C4-2B (cell line): ENCODE measurements around the gene HPCAL1.

ENCODE experiments used
- H3K27ac ChIP-seq: fragments of 450-650 bp; 2 replicates; pipeline ENCODE4 v1.5.1; 2017
- ZFX ChIP-seq: fragments of 450-650 bp; IDR thresholded peaks from 2 replicates; pipeline ENCODE4 v1.6.1; 2017
- TF ChIP-seq, protein P1 (sequence below): fragments of 450-650 bp; conservative IDR thresholded peaks from 2 replicates; pipeline ENCODE4 v1.5.1; 2017; ENCODE audit warnings: mild to moderate bottlenecking

HPCAL1 gene

DNA sequence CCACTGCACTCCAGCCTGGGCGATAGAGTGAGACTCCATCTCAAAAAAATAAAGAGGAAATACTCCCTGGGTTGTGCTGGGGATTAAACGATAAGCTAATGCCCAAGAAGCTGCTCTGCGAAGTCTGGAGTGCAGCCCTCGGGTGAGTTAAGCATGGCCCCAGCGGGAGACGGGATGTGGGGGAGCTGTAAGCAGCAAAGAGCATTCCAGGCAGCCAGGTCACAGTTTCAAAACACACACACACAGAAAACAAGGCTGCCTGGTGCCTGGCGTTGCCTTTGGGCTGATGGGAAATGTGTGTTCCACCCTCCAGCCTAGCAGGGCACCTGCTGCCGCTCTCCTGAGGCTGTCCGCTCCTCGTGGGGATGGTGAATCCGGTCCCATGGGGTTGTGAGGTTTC is 121.3 kb downstream of the HPCAL1 start:
- no peak overlapping the region for H3K27ac ChIP-seq
- TF ChIP-seq, protein P1, sequence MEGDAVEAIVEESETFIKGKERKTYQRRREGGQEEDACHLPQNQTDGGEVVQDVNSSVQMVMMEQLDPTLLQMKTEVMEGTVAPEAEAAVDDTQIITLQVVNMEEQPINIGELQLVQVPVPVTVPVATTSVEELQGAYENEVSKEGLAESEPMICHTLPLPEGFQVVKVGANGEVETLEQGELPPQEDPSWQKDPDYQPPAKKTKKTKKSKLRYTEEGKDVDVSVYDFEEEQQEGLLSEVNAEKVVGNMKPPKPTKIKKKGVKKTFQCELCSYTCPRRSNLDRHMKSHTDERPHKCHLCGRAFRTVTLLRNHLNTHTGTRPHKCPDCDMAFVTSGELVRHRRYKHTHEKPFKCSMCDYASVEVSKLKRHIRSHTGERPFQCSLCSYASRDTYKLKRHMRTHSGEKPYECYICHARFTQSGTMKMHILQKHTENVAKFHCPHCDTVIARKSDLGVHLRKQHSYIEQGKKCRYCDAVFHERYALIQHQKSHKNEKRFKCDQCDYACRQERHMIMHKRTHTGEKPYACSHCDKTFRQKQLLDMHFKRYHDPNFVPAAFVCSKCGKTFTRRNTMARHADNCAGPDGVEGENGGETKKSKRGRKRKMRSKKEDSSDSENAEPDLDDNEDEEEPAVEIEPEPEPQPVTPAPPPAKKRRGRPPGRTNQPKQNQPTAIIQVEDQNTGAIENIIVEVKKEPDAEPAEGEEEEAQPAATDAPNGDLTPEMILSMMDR = no peak
- TF ChIP-seq ZFX = no peak

DNA sequence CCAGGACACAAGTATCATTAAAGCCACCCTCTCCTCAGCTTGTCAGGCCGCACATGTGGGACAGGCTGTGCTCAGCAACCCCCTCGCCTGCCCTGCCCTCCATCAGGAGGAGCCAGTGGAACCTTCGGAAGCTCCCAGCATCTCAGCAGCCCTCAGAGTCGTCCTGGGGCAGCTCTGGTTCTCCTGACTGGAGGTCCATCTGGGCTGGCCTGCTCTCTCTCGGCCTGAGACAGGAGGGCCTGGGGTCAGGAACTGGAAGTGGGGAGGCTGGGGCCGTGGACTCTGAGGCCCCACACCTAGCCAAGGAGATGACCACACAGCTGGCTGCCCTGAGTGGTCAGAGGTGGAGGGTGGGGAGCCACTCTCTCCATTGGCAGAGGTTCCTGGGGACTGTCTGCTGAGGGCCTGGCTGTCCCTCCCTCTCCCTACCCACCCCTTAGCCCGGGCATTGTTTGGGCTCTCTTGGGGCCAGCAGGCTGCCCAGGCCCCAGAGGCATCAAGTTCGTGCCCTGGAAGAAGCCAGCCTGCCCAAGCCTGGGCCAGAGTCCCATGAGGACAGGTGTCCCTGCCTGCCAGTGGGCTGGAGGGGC is 122.3 kb downstream of the HPCAL1 start:
- H3K27ac ChIP-seq = no peak overlapping the region
- TF ChIP-seq, protein P1 = no peak
- TF ChIP-seq ZFX = no peak

DNA sequence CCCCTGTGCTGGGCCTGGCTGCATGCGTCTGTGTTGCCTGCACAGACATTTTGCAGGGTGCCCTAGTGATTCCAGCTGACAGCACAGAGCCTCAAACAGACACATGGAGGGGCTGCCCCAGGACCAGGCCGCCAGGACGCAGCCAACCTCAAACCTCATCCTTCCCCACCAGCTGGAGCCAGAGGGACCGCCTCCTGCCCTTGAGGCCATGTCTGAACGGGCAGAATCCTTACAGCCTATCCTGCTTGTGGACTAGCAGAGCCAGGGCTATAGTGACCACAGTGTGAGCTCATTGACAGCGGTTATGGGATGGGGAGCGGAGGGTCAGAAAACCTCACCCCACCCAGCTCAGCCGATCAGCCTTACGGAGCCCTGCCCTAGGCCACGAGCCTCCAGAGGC is 123.0 kb downstream of the HPCAL1 start:
- TF ChIP-seq, protein P1 = no peak
- TF ChIP-seq ZFX = no peak
- H3K27ac ChIP-seq = no peak overlapping the region

DNA sequence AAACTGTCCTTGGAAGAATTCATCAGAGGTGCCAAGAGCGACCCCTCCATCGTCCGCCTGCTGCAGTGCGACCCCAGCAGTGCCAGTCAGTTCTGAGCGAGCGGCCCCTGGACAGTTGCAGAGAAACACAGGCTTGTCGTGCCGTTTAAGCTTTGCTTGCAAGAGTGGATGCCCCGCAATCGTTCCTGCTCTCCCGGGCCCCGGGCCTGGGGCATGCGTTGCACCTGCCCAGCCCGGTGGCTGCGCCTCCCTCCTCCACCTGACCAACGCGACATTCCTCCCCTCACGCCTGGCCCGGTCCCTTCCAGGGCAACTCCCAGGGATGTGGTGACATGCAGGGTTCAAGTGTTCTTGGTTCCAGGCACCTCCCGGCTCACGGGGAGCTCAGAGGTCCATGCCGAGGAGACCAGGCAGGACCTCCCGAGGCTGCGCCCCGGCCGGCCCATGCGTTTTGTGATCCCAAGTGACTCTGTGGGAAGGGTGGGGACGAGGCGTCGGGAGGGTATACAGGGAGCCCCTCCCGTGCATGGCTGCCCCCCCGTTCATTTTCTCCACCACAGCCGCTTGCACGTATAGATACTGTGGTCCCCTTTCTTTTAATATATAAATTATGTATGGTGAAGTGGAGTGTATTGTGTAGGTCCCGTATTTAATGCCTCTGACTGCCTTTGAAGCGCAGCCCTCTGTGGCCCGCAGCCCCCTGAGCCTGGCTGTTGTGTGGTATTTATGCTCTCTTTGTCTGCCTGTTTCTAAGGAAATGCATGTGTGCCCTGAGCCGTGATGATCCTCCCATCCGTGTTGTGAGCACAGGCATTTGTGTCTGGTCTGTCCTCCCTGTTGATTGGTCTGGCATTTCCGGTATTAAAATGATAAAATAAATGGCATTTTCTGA is 124.3 kb downstream of the HPCAL1 start:
- H3K27ac ChIP-seq = peak overlapping the region; percentile 59
- no peak for TF ChIP-seq ZFX
- TF ChIP-seq, protein P1 = no peak

DNA sequence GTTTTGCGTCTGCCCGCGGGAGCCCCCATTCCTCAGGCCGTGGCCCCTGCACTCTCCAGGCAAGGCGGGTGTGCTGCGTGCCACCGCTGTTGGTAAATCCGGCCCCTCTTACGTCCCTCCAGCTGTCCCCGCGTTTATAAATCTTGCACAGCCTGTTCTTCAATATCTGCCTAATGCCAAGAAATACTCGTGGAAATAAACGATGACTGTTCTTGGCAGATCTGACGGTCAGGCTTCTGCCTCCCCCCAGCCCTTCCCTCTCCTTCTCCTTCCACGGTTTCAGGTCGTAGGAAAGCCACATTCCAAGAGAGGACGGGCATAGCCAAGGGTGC is 124.9 kb downstream of the HPCAL1 start:
- TF ChIP-seq, protein P1 = no peak
- no peak for TF ChIP-seq ZFX
- peak overlapping the region; percentile 59 for H3K27ac ChIP-seq

DNA sequence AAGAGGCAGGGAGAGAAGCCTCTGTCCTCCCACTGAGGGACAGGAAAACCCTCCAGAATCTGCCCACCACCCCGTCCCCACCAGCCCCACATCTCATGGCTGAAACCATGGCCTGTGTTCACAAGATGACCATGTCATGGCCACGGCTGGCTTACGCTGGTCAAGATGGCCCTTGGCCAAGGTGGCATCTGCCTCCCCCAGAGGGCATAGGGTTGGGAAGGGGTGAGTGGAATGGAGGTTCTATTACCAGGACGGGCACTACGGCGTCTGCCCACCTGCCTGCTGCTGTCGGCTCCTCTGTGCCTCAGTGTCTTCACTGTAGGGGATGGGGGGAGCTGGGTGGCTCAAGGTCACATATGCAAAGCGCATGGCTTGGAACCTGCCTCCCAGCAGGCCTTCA is 125.7 kb downstream of the HPCAL1 start:
- H3K27ac ChIP-seq = peak overlapping the region; percentile 59
- TF ChIP-seq, protein P1 = no peak
- no peak for TF ChIP-seq ZFX

DNA sequence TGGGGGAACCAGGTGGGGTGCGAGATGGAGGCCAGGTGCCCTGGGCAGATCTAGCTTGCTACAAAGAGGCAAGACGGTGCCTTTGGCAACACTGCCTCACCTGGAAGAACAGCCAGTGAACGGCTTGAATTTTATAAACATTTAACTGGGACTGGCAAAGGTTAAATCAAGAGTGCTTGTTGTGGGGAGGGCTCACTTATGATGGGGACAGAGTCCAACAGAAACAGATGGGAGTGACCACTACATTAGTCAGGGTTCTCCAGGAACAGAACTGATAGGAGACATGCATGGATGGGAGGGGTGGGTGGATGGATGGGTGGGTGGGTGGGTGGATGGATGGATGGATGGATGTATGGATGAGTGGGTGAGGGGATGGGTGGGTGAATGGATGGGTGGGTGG is 126.2 kb downstream of the HPCAL1 start:
- TF ChIP-seq ZFX = no peak
- TF ChIP-seq, protein P1 = no peak
- H3K27ac ChIP-seq = no peak overlapping the region
